Neural cell (in vitro differentiated cells): ENCODE data around the gene CTNNB1. TPM values are rescaled to one million over a fixed set of nuclear protein-coding genes. Genes with fewer than 3 reads are reported as not detected.

ENCODE experiments used
- H2AFZ ChIP-seq: fragments of 200-600, 300-800 bp; sonication (generic), shearing (Covaris generic); 2 replicates; pipeline ENCODE4 v1.6.0; 2014; ENCODE audit warnings: low read depth, mild to moderate bottlenecking, antibody characterized with exemption, low read length, moderate library complexity
- H3F3A ChIP-seq: fragments of 200-600 bp; shearing (Covaris generic); 2 replicates; pipeline ENCODE4 v1.6.1; 2016; ENCODE audit warnings: mild to moderate bottlenecking, moderate library complexity, mixed read lengths, antibody characterized with exemption, low read length; ENCODE audit not compliant: insufficient read depth, poor library complexity, severe bottlenecking
- H3K27ac ChIP-seq: fragments of 200-600, 300-800 bp; sonication (generic), shearing (Covaris generic); 2 replicates; pipeline ENCODE4 v1.5.1; 2014; ENCODE audit warnings: mild to moderate bottlenecking, low read length, moderate library complexity
- H3K27me3 ChIP-seq: fragments of 300-800, 200-600 bp; sonication (generic), shearing (Covaris generic); 2 replicates; pipeline ENCODE4 v1.6.0; 2014; ENCODE audit warnings: mild to moderate bottlenecking, low read depth, low read length, moderate library complexity; ENCODE audit not compliant: insufficient read depth
- H3K36me3 ChIP-seq: fragments of 300-800, 200-600 bp; sonication (generic), shearing (Covaris generic); 2 replicates; pipeline ENCODE4 v1.5.1; 2014; ENCODE audit warnings: mild to moderate bottlenecking, antibody characterized with exemption, low read length, moderate library complexity; ENCODE audit not compliant: insufficient read depth
- H3K4me2 ChIP-seq: fragments of 300-800, 200-600 bp; sonication (generic), shearing (Covaris generic); 2 replicates; pipeline ENCODE4 v1.6.0; 2014; ENCODE audit warnings: mild to moderate bottlenecking, low read length
- H3K4me3 ChIP-seq: fragments of 300-800, 200-600 bp; sonication (generic), shearing (Covaris generic); 2 replicates; pipeline ENCODE4 v1.5.1; 2014; ENCODE audit warnings: mild to moderate bottlenecking, low read length, moderate library complexity
- H3K79me2 ChIP-seq: fragments of 200-600 bp; shearing (Covaris generic); replicated peaks from 2 replicates; pipeline ENCODE4 v1.6.0; 2014; ENCODE audit warnings: mild to moderate bottlenecking, low read length, moderate library complexity; ENCODE audit not compliant: insufficient read depth
- H3K9ac ChIP-seq: fragments of 300-800, 200-600 bp; sonication (generic), shearing (Covaris generic); 2 replicates; pipeline ENCODE4 v1.6.1; 2016; ENCODE audit warnings: mild to moderate bottlenecking, low read length, mixed read lengths
- H3K9me2 ChIP-seq: fragments of 200-600 bp; shearing (Covaris generic); 2 replicates; pipeline ENCODE4 v1.6.1; 2016; ENCODE audit warnings: mild to moderate bottlenecking, low read length, mixed read lengths; ENCODE audit not compliant: insufficient read depth
- H3K9me3 ChIP-seq: fragments of 200-600, 300-800 bp; sonication (generic), shearing (Covaris generic); 2 replicates; pipeline ENCODE4 v1.6.1; 2016; ENCODE audit warnings: mild to moderate bottlenecking, mixed run types, low read length, moderate library complexity, mixed read lengths
- H4K20me1 ChIP-seq: fragments of 200-600 bp; shearing (Covaris generic); 2 replicates; pipeline ENCODE4 v1.6.1; 2016; ENCODE audit warnings: mild to moderate bottlenecking, mixed run types; ENCODE audit not compliant: insufficient read depth
- CTCF ChIP-seq: fragments of 450-650 bp; IDR thresholded peaks from 2 replicates; pipeline ENCODE4 v1.5.1; 2014; ENCODE audit warnings: antibody characterized with exemption, mild to moderate bottlenecking, moderate library complexity; ENCODE audit not compliant: poor library complexity, severe bottlenecking
- EP300 ChIP-seq: fragments of 450-650 bp; conservative IDR thresholded peaks from 2 replicates; pipeline ENCODE4 v1.6.1; 2014; ENCODE audit warnings: antibody characterized with exemption, mild to moderate bottlenecking, moderate library complexity; ENCODE audit not compliant: poor library complexity, severe bottlenecking
- EZH2 ChIP-seq: fragments of 200-600, 300-800 bp; shearing (Covaris generic), sonication (generic); IDR thresholded peaks from 2 replicates; pipeline ENCODE4 v1.6.1; 2014; ENCODE audit warnings: antibody characterized with exemption, low read length, borderline replicate concordance, mild to moderate bottlenecking; ENCODE audit not compliant: insufficient read depth, poor library complexity, severe bottlenecking
- MXI1 ChIP-seq: fragments of 450-650 bp; conservative IDR thresholded peaks from 2 replicates; pipeline ENCODE4 v1.6.1; 2014; ENCODE audit warnings: antibody characterized with exemption, mild to moderate bottlenecking; ENCODE audit not compliant: poor library complexity, severe bottlenecking
- POLR2AphosphoS5 ChIP-seq: IDR thresholded peaks from 2 replicates; pipeline ENCODE4 v1.6.1; 2012
- RAD21 ChIP-seq: fragments of 450-650 bp; conservative IDR thresholded peaks from 2 replicates; pipeline ENCODE4 v1.6.1; 2014; ENCODE audit warnings: antibody characterized with exemption, mild to moderate bottlenecking, moderate library complexity
- REST ChIP-seq: IDR thresholded peaks from 2 replicates; pipeline ENCODE4 v1.6.1; 2012; ENCODE audit warnings: borderline replicate concordance
- SMC3 ChIP-seq: fragments of 450-650 bp; conservative IDR thresholded peaks from 2 replicates; pipeline ENCODE4 v1.6.1; 2014; ENCODE audit warnings: antibody characterized with exemption, mild to moderate bottlenecking, moderate library complexity; ENCODE audit not compliant: poor library complexity
- TAF1 ChIP-seq: IDR thresholded peaks from 2 replicates; pipeline ENCODE4 v1.6.1; 2012; ENCODE audit warnings: low read depth
- polyA plus RNA-seq: library from polyadenylated mRNA; depleted of rRNA; stranded (reverse); fragments of >200 nt; gene quantifications from 2 replicates; pipeline ENCODE4 v1.2.3, GENCODE V29; 2014

CTNNB1 gene
- polyA plus RNA-seq, 1 donor from 2014 or later, result 317 TPM

DNA sequence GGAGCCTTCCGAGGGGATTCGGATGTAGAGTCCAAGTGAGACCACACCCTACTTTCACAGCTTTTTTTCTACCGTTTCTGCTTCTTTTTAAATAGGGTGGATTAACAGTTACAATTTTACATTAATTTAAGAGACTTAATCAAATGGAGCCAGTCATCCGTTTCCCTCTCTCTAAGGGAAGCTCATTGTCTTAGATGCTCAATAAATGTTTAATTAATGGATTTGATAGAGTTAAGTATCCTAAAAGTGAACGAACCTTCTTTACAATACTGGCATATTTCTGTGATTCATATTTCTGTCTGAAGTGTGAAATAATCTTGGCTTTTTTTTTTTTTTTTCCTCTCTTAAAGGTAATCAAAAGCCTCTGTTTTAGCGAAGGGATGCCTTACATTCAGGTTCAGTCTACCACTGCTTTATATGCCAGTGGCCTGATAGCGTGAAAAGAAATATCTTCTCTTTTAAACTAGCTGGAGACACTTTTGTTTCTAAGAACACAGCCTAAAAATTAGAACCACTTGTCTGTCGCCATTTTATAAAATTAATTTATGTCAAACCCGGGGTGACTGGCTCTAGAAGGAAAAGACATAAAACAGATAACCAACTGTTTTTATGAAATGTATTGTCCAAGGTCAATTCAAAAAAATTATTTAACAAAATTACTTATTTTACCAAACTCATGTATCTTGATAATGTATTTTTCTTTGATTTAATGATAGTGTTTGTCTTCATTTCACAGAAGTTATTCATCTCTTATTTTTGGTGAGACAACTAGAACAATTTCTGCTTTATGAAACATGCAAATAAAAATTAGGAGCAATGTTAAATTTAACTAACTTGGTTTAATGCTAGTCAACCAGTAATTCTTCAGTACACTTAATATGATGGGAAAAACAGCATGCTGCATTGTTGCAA lies 2.5 kb upstream of the CTNNB1 start:
- Histone ChIP-seq H3K9me2 (no peaks in the 10 kb centered on the region), H3K9ac (no peak overlapping the region), H3K9me3 (no peaks in the 10 kb centered on the region), H3K36me3 (no peaks in the 10 kb centered on the region), H3K27me3 (no peaks in the 10 kb centered on the region), H4K20me1 (peaks cover 5% of the 10 kb centered on the region), H3K4me2 (no peak overlapping the region), H2AFZ (no peak overlapping the region), H3F3A (peaks cover 4% of the 10 kb centered on the region), H3K79me2 (peaks cover 19% of the 10 kb centered on the region), H3K27ac (no peak overlapping the region), H3K4me3 (no peak overlapping the region)
- TF ChIP-seq EZH2 (no peak), RAD21 (no peak), REST (no peak), CTCF (no peak), TAF1 (no peak), MXI1 (no peak), SMC3 (no peak), EP300 (no peak), POLR2AphosphoS5 (no peak)

DNA sequence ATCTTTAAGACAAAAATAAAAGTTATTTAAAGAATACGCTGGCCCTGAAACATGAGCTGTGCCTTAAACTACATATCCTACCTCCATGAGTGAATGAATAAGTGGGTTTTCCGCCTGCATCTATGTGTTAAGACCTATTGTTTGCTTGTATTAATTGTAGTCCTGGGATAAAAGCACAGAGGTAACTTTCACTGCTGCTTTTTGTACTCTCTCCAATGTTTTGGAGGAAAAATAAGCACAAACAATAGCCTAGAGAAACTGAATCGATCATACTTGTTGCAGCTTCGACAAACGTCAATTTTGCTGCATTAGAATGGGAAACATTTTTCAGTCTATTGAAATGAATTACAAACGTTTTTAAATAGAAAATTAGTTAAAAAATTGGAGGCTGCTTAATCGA lies 1.3 kb upstream of the CTNNB1 start:
- H3K79me2 ChIP-seq, result peaks cover 31% of the 10 kb centered on the region
- no peaks in the 10 kb centered on the region for H3K9me3 ChIP-seq
- no peaks in the 10 kb centered on the region for H3K36me3 ChIP-seq
- peak overlapping the region; percentile 79 for H3K4me3 ChIP-seq
- no peak overlapping the region for H3K9ac ChIP-seq
- H3K27me3 ChIP-seq, result no peaks in the 10 kb centered on the region
- H3K27ac ChIP-seq, result no peak overlapping the region
- H4K20me1 ChIP-seq, result peaks cover 5% of the 10 kb centered on the region
- TF ChIP-seq MXI1, result no peak
- TF ChIP-seq EZH2, result no peak
- TF ChIP-seq SMC3, result no peak
- no peak for TF ChIP-seq POLR2AphosphoS5
- no peak for TF ChIP-seq EP300
- no peak for TF ChIP-seq RAD21
- TF ChIP-seq TAF1, result no peak
- TF ChIP-seq REST, result no peak
- H3K9me2 ChIP-seq, result no peaks in the 10 kb centered on the region
- no peak overlapping the region for H2AFZ ChIP-seq
- H3F3A ChIP-seq, result peaks cover 5% of the 10 kb centered on the region
- H3K4me2 ChIP-seq, result peak overlapping the region; percentile 4
